SIG-M5 (cell line): Measurements from ENCODE around the gene ADCYAP1R1.

Experiments
- DNase-seq: peaks from one replicate; lab custom pipeline; 2025; lab: John Stamatoyannopoulos, UW

Gene ADCYAP1R1

DNA sequence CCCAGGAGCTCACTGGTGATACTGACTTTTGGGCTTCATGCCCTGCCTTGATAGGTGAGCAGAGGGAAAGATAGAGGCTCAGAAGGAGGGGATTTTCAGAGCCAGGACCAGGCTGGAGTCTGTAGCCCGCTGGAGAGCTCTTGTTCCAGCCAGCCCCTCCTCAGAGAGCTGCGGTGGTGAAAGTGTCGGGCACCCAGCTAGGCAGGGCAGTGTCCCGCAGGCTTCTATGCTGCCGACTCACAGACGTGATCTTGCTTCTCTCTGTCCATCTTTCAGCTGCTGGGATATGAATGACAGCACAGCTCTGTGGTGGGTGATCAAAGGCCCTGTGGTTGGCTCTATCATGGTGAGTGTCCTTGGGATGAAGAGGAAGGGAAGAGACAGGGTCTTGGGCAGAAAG, 35.2 kb downstream of the ADCYAP1R1 start:
- no peak for DNase-seq

DNA sequence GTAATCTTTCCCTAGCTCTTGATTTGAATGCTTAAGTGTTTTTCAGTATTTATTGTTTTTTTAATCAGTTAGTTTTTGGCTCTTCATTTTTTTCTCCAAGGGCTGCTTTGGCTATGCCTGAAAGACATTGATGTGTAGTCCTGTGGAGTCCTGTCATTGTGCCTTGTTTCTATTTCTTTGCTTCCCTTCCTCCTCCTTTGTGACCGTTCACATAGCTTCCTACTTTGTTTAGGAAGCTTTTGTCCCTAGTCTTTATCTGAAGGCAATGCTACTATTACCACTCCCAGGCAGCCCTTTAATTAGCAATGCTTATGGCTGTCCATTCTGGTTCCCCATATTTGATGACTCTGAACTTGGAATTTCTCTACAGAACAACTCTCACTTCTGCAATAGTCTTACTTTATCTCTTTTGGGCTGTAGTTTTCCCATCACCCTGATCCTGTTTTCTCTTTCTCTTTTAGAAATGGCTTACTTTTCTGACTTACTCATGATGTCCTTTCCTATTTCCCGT, 39.9 kb downstream of the ADCYAP1R1 start:
- DNase-seq: no peak

GRCh38 chr7:31092606-31093005, 40.5 kb downstream of the ADCYAP1R1 start:
- DNase-seq: no peak

GRCh38 chr7:31093282-31093681, 41.2 kb downstream of the ADCYAP1R1 start:
- DNase-seq: no peak

DNA sequence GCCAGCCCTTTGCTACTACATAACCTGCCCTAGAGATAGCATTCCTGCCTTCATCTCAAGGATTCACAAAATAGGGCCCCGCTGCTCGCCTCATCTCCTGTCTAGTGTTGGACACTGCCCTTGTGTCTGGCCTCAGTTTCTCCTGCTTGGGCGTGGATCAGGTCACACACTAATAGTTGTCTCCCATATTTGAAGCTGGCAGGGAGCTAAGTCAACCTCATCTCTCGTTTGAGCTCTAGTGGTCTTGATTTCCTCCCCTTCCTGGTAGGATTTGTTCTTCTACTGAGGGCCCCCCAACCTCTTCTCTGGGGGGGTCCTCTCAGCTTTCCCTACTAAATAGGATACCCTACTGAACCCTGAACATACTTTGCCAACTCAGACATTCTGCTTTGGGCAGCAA, 42.2 kb downstream of the ADCYAP1R1 start:
- DNase-seq: no peak

DNA sequence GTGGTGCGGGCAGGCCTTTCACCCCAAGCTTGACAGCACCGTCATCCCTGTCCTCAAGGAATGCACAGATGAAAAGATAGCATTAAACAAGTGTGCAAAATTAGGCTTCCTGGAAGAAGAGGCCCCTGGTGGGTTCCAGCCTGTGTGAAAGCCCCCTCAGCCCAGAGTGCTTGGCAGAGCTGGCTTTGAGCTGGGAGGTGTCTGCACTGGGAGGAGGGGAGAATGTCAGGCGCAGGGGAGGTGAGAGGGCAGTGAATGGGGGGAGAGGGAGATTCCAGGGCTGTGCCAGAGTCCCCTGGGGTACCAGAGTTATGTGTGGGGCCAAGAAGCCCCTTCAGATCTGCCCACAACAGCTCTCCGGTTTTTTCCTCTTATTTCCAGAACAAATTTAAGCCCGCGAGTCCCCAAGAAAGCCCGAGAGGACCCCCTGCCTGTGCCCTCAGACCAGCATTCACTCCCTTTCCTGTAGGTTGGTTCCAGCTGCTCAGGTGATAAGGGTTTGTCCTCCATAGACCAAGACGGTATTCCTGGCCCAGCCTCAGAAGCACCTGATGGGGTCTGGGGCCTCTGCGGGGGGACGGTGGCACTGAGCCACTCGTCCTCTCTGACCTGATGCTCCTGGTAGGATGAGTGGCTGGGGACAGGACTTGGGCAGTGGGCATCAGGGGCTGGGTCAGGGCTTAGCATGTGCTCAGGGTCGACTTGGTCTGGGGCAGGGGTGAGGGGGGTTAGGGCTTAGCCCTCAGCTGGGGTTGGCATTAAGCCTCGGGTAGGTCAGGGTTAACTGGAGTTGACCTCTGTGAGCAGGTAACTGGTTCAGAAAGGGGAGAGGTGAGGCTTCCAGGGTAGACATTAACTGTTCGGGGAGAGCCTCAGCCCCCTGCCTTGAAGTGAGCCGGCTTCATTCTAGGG, 43.4 kb downstream of the ADCYAP1R1 start:
- DNase-seq: no peak

- no peak for DNase-seq
Observed at GRCh38 chr7:31096198-31096876, 44.2 kb downstream of the ADCYAP1R1 start.

DNA sequence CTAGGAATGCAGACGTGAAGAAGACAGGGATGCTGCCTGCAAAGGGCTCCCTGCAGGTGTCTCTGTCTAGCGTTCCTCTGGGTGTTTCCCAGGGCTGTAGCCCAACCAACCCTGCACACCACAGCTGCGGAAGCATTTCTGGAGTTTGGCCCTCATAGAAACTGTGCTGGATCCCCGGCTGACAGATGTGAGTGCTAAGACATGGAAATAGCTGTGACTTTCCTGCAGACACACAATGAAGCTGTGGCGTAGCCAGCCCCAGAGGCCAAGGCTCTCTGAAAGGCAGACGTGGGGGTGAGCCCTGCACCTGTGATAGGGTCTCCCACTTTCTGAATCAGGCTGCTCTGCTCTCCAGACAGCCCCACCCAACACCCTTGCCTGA, 44.8 kb downstream of the ADCYAP1R1 start:
- DNase-seq: no peak

DNA sequence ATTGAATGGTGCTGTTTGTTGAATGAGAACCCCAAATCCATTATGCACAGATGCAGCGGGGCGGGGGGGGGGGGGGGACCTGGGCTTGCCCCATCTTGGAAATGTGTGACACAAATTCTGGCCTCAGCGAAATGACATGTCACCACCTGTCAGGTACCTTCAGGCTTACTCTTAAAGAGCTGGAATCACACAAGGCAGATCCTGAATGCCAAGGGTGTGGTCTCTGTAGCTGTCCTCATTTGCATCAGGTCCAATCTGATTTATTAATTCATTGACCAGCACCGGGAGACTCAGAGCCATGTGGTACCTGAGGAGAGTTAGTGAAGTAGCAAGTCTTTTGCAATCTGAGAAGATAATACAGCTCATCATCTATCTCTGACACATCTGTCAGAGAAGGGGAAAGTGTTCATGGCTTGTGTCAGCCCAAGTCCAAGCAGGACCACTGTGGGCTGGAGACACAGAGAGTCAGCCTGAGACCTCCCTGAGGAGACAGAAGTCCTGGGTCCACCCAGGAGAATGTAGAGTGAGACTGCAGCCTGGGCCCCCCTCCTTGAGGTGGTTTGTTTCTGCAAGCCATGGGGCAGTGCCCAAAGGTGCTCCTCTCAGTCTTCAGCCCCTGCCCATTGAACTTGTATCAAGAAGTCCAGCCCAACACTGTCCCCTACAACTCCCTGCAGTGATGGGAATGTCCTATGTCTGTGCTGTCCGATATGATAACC, 46.7 kb downstream of the ADCYAP1R1 start:
- no peak for DNase-seq

DNA sequence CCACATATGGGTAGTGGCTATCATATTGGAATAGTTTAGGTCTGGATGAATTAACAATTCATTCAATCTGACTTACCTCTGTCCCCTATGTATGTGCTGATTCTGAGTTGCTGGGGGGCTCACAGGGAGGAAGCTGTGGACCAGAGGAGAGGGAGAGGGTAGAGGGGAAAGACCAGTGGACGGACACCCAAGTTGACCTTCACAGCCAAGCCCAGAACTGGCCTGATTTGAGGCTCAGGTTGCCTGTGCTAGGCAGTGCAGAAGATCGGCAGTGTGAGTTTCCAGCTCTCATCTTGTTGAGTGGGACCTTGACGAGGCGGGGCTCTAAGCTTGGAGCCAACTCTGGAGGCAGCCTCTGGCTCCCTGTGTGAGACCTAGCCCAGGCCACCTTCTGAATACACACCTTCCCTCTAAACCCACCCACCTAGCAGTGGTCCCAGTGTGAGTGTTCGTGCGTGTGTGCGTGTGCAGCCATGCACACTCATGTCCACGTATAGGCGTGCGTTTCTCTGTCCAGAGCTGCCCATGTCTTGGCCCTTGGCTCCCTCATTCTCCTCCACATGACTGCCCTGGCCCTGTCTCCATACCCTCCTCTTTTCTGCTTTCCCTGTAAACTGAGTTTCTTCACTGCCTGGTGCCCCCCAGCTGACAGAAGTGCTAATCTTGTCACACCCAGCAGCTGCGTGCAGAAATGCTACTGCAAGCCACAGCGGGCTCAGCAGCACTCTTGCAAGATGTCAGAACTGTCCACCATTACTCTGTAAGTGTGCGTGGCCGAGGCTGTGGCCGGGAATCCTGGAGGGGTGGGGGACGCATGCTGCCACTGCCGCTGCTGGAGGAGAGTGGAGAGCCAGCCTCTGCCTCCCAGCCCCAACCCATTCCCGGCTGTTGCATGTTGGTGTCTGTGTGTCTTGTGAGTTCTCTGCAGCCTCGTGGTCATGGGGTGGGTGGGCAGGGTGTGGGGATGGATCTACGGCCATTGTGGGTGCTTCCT, 47.6 kb downstream of the ADCYAP1R1 start:
- DNase-seq: no peak

GRCh38 chr7:31100445-31100844, 48.3 kb downstream of the ADCYAP1R1 start:
- no peak for DNase-seq

DNA sequence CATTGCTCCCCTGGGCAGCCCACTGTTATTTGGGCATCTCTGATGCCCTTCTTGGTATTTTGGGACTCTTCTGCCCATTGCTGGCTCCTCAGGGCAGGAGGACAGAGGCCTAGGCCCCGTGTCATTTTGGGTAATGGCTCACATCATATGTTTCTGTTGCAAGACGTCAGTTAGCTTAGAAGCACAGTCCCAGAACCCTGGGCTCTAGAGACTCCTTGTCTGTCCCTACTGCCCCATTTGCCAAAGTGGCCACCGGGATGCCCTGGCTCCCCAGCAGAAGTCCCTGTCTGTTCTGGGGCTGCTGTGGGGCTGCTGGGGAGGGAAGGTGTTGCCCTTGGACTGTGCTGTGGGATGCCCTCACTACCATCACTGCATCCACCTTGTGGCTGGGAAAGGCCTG, 48.8 kb downstream of the ADCYAP1R1 start:
- DNase-seq: no peak

- no peak for DNase-seq
Observed at GRCh38 chr7:31101544-31101943, 49.4 kb downstream of the ADCYAP1R1 start.

DNA sequence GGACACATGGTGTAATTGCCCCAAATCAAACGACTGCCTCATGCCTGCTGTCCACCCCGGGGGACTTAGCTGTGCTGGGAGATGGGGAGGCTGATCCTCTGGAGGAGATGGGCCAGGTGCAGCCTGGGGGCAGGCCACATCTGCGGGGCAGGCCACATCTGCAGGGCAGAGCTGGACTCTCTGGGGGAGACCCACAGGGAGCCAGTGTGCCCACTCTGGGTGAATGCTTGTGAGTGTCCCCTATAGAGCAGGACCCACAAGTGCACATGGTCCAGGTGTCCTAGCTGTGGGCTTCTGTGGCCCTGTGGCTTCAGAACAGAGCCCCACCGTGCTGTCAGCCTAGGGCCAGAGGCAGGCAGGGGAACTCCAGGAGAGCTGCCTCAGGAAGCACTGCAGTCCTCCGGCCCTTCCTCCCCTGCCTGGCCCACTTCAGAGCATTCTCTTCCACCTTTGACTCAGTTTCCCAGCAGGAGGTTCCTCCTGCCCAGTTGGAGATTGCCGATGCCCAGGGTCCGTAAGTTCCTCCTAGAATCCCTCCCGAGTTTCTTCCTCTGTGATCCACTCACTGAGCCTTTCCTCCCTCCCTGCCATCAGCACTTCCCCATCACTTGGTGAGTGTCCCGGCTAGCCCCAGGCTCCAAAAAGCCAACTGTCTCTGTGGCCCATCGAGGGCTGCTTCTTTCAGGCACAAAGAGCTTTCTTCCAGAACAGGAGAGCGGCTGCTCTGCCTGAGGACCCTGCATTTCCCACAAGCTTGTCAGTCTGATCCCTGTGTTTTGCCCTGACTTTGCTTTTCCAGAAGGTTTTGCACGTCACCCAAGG, 50.3 kb downstream of the ADCYAP1R1 start:
- DNase-seq: no peak

GRCh38 chr7:31102973-31103850, 51.1 kb downstream of the ADCYAP1R1 start:
- DNase-seq: no peak

DNA sequence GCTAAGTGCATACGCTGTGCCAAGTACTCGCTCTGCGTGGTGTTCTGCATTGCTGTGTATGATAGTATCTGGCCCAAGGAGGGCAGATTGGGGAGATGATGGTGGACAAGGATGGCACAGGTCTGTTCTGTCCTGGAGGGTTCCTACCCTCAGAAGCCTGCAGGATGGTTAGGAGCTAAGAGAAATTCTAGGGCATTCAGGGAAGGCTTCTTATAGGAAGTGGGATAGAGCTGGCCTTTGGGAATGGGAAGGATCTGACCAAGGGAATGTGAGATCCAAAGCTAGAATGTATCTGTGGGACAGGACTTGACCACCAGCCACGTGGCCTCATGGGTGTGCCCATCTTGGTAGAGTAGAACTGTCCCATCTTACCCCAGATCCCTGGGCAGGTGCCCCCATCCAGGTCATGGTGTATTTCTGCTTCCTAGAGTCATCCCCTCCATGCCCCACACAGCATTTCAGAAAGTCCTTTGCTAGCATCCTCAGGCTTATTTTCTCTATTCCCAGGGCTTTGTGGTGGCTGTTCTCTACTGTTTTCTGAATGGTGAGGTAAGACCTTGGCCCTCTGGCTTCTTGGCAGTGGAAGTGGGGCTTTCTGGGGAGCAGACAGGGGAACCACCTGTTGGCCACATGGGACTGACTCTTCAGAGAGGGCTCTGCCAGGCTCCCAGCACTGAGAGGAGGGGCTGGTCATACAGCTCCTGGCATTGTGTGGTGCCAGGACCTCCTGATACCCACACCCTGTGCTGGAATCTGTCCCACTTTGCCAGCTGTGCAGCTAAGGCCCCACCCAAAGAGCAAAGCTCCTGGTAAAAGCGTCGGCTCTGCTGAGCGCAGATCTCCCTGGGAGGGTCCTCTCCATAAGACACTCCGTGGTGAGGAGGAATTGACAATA, 52.5 kb downstream of the ADCYAP1R1 start:
- DNase-seq: no peak

GRCh38 chr7:31105256-31105950, 53.3 kb downstream of the ADCYAP1R1 start:
- no peak for DNase-seq
